Gastrocnemius medialis (tissue), 4 donors: ENCODE measurements around the gene EIF2S3.

Experiments
- POLR2A ChIP-seq, 2 donors: fragments of 450-650 bp; IDR thresholded peaks; one replicate each; pipeline ENCODE4 v1.6.1; 2017; ENCODE audit warnings: antibody characterized with exemption in 2 of 2, mild to moderate bottlenecking in 2 of 2, moderate library complexity in 2 of 2
- TF ChIP-seq, protein P1 (sequence below), 5 experiments: fragments of 450-650 bp in 3 of 5; fragments of 200-600 bp in 2 of 5; sonication (generic) in 2 of 5; IDR thresholded peaks in 4 of 5; conservative IDR thresholded peaks in 1 of 5; 1 replicate in 4 of 5; 2 replicates in 1 of 5; pipeline ENCODE4 v1.5.1; 2016 to 2019; ENCODE audit warnings: antibody characterized with exemption in 5 of 5, mild to moderate bottlenecking in 3 of 5, moderate library complexity in 3 of 5

DNA sequence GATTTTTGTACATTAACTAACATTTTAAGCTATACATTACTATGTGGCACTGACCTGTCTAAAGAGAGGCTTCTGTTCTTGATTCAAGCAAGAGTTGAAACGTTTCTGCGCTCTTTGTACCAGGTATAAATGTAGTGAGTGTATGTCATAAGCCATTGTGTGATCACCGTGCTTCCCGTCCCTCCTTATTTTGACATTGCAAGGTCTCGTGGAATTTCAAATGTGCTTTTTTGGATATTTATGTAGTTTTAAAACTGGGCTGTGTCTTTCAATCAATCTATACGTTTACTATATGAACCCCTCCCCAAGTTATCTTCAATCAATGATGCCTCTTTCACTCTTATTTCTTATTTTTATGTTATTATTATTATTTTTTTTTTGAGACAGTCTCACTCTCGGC, 27.7 kb upstream of the EIF2S3 start, which contains the start of gene KLHL15:
- TF ChIP-seq, protein P1, sequence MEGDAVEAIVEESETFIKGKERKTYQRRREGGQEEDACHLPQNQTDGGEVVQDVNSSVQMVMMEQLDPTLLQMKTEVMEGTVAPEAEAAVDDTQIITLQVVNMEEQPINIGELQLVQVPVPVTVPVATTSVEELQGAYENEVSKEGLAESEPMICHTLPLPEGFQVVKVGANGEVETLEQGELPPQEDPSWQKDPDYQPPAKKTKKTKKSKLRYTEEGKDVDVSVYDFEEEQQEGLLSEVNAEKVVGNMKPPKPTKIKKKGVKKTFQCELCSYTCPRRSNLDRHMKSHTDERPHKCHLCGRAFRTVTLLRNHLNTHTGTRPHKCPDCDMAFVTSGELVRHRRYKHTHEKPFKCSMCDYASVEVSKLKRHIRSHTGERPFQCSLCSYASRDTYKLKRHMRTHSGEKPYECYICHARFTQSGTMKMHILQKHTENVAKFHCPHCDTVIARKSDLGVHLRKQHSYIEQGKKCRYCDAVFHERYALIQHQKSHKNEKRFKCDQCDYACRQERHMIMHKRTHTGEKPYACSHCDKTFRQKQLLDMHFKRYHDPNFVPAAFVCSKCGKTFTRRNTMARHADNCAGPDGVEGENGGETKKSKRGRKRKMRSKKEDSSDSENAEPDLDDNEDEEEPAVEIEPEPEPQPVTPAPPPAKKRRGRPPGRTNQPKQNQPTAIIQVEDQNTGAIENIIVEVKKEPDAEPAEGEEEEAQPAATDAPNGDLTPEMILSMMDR (IDR thresholded peaks at IDR 0.05 in 4 of 5, conservative IDR thresholded peaks at IDR 0.05 in 1 of 5): no peak
- TF ChIP-seq POLR2A (IDR thresholded peaks at IDR 0.05): no peak
